Measurements from ENCODE around the gene AMIGO2.
"Not testable (repeated sequence)": the region's sequence is repeated elsewhere in the genome, so short reads cannot be mapped to it uniquely, and the experiment has no call there.

GRCh38 chr12:47055856-47056255 is 23.9 kb downstream of the AMIGO2 start:
- TF ChIP-seq CTCF (conservative IDR thresholded peaks at IDR 0.05 in 1 of 2, IDR thresholded peaks at IDR 0.05 in 1 of 2; ENCODE audit: extremely low read depth in 1 of 2, insufficient read depth in 1 of 2, low read depth in 1 of 2, low read length in 2 of 2); EZH2 (IDR thresholded peaks at IDR 0.05; ENCODE audit: borderline replicate concordance, low read length): not testable (repeated sequence)

All from mammary epithelial cell (primary cell).